HG03439 (cell line): ENCODE measurements around the gene RAD51B.

Experiments
- ATAC-seq: cut with Tn5 transposase; IDR thresholded peaks from one replicate; pipeline ENCODE4 v1.9.1; 2021; ENCODE audit warnings: mild to moderate bottlenecking, moderate library complexity; ENCODE audit not compliant: unreplicated experiment

The RAD51B gene

DNA sequence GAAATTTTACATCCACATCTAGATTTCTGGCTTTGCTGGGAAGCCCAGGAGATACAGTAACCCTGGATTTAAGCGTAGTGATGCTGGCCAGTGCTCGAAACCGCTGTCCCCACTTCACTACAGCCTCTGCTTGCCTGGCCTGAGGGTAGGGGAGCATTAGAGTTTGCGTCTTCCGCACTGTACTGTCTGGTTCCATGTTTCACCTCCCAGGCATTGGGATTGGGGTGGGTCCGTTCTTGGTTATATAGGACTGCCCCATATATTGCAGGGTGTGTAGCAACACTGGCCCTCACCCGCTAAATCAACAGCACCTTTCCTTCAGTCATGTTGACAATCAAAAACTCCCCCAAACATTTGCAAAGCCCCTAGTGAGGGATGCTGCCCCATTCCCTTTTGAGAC is 732.5 kb downstream of the RAD51B start:
- ATAC-seq, result no peak

DNA sequence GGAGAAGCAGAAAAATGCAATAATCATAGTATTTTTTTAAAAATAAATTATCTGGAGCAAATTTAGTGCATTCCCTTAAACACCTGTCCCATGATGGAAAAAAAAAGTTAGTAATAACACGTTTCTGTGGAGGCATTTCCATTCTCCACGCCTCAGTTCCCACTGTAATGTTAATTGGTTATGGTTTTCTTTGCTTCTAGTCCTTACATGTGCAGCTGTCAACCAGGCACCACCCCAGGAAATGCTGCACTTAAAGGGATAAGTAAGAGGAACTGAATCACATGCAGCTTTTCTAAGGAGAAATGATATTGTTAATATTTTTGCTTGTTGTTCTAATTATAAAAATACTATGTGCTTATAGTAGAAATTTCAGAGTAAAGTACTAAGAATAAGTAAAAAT is 733.0 kb downstream of the RAD51B start:
- no peak for ATAC-seq

DNA sequence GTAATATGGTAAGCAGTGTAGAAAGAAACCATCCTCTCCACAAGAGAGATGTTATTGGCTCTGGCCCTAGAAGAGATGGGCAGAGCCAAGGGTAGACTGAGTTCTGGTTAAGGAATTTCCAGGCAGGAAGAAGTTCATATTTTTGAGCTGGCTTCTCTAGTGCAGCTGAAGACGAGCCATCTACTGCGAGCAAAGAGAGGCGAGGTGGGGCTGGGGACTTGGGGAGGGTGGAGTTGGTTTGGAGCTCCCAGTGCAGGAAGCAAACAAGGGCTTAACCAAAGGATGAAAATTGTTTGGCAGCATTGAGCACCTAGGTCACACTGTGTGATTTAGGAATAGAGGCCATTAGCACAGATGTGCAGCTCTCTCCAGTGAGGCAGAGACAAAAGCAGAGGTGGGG is 733.7 kb downstream of the RAD51B start:
- no peak for ATAC-seq

DNA sequence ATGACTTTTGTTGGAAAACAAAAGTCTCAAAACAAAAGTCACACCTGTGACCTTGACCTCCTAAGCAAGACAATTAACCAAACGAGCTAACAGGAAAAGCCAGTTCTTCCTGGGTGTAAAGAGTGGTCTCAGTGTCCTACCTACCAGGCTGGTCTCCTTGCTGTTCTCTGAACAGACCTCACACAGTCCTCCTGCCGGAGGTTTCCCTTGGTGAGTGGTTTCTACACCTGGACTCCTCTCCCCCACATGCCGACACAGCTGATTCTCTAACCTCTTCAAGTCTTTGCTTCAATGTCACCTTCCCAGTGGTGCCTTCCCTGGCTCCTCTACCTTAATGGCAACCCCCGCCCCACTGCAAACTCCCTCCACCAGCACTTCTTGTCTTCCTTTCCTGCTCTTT is 734.7 kb downstream of the RAD51B start:
- no peak for ATAC-seq

DNA sequence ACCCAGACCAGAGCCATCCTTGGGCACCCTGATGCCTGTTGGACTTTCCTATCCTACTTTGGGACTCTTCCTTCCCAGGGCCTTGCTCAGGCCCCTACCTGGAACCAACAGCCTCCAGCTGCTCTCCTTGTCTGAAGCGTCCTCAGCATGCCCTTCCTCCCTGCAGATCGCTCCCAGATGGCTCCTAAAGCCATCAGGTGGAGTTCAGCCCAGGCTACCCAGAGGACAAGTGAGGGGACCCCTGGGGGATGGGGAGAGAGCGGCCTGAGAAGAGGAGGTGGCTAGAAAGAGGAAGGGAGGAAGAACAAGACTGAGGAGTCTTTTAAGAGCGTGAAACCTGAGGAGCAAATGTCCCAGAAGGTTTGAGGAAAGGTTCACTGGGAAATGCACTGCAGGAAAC is 736.7 kb downstream of the RAD51B start:
- no peak for ATAC-seq

DNA sequence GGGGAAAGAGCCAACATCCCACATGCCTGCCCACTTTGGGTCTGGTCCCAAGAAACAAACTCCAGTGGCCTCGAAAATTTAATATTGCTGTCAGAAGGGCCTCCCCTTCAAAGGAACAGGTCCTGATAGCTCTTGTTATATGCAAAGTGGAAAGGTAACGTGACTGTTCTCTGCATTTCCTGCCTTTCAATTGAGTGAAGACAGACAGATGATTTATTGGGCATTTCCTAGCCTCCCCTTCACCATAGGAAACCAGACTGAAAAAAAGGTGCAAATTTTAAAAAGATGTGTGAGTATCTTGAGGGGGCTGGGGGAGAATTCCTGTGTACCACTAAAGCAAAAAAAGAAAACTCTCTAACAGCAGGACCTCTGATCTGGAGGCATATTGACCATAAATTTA is 738.1 kb downstream of the RAD51B start:
- ATAC-seq, result no peak

DNA sequence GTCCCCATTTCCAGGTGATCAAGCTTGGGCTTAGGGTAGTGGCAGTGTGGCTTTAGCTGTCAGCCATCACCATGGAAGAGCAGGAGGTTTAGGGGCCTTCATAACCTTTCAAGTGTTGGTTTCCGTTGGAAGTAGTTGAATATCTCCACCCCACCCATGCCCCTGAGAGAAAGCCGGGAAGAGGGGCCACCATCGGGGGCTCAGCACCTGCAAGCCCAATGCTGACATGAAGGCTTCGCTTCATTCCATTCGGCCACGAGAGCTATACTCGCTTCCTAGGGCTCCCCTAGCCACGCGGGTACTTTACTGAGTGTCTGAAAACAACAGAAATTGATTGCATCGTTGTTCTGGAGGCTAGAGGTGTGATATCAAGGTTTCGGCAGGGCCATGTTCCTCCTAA is 738.5 kb downstream of the RAD51B start:
- no peak for ATAC-seq

DNA sequence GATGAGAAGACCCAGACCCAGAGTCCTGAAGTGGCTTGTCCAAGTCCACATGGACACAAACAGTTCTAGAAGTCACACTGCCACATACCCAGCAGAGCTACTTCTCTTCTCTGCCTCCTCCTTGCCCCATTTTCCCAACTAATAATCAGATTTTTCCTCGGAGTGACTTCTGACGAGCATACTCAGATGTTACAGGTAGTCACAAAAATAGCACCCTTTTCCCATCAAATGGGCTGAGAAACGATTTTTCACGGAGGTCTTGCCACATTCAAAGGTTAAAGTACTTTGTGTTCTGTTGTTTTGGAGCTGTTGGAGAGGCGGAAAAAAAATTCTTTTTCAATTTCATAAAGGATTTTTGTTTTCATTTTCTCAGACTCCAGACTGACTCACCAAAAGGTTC is 740.4 kb downstream of the RAD51B start:
- ATAC-seq, result no peak

DNA sequence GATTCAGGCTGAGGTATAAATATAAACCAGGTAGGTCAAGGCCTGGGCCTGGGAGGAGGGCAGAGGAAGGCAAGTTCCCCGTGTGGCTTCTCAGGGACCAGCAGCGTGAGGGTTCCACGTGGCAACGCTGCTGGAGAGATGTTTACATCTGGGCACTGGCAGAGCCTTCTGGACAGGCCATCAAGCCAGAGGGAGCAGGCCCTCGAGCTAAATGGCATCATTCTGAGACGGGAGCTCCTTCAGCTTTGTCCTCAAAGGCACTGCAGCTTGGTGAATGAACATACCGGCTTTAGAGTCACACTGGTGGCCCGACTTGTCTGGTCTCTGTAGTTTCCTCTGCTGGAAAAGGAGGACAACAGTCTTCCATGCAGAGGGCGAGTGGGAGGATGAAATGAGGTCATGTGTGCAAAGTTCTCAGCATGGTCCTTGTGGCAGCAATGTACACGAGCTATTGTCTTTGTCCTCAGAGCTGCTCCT is 742.0 kb downstream of the RAD51B start:
- ATAC-seq, result no peak

DNA sequence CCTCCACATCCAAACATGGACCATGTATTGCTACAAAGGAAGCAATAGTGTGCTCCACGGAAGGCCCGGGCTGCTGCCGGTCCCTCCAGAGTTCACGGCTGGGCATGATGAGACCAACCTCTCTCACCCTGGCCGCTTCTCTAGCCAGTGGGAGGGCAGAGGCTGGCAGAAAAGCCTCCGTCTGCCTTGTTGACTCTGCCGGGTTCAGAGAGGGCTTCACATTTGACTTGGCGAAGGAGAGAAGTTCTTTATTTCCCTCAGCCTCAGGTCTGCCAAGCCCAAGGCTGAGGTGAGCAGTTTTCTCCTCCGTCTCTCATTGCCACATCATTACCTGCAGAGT is 743.3 kb downstream of the RAD51B start:
- no peak for ATAC-seq

DNA sequence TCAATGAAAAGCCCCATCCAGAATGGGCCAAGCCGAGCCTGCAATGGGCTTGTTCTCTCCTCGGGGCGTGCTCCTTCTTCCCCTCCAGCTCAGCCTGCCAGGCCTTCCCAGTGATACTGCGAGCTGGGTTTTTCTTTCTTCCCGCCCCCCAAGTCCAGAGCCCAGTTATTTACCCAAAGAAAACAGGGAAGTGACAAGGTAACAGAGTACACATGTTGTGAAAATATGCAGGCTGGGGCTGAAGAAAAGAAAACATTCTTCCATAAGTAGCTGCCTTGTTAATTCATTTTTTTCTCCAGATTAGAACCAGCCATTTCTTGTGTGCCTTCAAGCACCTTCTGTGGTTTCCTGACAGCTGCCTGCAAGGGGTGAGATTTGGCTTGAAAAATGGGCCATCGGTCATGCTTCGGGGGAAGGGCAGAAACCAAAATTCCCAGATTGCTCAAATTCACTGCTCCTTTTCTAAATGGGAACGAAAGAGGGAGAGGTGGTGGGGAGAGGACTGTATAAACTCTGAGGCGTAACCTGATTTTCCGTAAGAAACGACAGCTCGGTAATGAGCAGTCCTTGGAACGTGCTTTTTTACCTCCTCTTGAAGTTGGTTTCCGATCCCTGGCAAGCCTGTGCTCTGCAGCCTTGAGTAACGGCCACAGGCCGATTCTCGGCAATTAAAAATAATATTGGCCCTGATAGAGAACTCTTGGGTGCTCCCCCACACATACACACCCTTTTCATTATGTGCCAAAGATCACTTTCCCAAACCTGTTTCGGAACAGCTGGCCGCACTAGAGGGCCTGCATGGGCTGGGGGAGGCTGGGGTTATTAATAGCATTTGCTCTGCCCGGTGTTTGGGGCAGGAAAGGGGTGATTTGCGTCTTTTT is 743.9 kb downstream of the RAD51B start:
- no peak for ATAC-seq

DNA sequence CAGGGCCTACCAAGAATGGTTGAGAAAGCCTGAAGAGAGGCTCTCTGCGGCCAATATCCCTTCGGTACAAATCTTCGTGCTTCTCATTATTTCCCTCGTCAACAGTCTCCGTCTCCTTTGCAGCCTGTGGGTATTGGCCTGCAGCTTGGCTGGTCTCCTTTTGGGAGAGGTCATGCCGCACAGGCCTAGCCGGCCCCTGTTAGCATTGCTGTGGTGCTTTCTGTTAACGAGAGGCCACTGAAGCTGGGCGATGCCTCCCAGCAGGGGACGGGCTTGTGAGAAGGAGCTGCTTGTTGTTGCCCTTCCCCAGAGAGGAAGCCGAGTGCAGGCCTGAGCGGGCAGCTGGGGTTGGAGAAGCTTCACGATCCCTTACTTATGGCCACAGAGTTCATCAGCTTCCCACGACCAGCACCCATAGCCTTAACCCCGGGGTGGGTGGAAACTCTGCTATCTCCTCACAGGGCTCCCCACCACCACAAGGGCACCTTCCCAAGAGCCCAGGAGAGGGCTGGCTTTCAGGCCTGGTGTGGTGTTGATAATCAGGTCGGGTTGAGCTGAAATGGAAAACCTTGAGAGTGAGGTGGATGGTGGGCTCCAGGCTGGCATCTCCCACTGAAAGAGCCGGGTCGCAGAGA is 744.7 kb downstream of the RAD51B start:
- no peak for ATAC-seq

DNA sequence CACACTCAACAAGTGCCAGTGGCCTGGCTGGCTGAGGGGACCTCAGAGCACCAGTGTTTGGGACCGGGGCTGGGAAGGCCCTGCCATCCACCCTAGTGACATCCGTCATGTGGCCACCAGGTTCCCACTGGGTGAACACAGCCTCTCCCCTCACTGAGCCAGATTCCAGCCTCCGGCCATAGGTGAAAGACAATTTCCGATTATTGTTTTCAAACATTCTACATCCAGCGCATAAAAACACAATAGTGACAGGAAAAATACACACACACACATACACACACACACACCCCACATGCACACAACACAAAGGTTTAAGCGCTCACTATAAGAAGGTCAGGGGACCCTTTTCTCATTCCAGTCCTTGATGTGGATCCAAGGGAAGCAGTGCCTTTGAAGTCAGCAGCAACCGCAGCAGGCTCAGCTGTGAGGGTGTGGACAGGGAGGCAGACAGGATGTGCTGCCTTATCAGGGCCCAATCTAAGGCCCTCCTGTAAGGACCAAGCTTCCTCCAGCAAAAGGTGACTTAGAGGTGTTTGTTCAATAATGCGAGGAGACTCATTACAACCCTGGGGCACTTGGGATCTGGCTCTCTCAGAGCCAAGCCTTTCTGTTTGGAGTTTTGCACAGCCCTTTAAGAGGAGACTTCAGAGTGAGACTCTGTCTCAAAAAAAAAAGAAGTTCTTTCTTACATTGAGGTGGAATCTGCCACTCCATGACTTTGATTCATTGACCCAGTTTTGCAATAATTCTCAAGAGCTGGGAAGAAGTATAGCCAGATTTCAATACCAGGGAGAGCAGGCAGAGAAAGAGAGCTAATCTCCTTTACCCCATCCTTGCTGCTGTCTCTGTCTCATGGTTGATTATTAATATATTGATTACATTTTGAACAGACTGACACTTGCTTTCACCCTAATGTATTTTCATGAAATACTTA is 745.5 kb downstream of the RAD51B start:
- ATAC-seq, result no peak

DNA sequence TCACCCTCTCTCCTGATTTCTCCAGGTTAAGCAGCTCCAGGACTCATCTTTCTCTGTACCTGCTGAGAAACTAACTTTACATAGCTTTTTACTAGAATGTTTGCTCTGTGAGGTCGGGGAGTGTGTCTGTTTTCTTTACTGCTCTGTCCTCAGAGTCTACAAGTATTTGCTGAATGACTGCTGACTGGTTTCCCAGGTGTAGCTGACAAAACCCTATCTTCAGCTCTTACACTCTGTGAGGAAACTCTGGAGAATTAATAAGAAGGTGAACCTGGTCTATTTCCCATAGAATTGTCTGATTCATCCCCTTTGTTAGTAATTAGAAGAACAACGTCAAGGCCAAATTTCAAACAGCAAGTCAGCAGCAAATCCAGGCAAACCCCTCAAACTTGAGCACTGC is 746.5 kb downstream of the RAD51B start:
- ATAC-seq, result no peak

DNA sequence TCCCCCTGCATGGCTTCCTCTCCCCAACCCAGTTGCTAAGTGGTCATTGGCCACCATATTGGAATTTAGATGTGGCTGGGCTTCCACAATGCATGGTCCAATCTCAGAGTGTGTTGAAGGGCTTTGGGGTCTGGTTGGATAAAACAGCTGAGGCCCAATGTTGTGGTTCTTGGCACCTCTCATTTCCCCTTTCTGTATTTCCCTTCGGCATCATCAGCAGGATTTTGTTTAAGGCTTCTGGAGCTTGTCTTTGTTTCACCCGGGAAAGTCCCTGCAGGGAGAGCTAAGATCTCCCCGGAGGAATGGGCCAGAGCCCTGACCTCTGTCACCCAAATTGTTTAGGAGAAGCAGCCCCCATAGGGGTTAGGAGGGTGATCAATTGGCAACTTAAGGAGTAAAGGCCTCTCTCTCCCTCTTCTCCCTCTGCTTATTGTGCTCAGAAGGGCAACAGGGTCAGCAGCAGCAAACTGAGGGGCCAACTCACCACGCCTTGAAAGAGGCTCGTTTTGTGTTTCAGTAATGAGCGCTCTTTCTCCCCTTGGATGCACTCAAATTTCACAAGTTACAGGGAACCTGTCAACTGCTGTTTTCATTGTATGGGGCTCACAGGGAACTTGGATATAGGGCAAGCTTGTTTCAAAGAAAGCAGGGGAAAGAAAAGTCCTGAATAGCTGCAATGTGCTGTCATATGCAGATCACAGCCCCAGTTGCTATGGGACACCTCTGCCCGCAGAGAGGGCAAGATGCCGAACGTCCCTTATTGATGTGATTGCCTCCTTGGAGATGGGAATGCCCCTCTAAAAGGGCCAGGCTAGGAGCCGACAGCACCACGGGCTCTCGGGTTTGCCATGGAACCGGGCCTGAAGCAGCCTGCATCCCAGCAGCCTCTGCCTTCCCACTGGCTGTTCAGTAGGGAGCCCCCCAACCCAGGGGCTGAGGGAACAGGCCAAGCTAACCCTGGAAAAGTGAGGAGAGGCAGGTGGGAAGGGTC is 749.6 kb downstream of the RAD51B start:
- no peak for ATAC-seq

DNA sequence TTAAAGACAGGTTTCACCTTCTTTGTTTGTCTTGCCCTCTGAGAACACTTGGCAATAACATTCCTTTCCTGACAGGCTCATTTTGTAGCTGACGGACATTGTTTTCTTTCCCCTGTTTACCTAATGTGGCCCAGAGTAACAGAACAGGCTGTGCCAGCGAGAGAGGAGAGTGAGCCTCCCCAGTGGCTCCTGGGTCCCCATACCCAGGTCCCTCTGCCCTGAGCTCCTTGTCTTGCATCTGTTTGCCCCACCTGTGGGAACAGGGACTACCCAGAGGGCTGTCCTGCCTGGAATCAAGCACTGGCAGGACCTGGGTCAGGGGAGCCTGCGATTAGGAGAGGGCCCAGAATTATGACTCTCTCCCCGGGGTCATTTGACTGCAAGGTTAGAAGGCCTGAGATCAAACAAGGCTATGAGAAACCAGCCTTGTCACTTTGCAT is 750.4 kb downstream of the RAD51B start:
- no peak for ATAC-seq

DNA sequence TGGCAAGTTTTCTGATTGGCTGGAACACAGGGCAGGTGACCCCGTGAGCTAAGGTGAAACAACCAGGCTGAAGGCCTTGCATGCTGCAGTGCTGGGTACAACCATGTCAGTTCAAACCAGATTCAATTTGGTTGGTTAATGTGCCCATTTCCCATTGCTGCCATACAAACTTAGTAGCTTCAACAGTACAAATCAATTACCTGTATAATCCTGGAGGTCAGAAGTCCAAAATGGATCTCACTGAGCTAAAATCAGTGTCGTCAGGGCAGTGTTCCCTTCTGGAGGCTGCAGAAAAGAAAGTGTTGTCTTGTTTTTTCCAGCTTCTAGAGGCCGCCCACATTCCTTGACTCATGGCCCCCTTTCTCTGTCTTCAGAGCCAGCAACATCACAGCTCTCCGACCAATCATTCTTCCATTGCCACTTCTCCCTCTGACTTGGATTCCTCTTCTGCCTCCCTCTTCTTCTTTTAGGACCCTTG is 751.6 kb downstream of the RAD51B start:
- no peak for ATAC-seq

DNA sequence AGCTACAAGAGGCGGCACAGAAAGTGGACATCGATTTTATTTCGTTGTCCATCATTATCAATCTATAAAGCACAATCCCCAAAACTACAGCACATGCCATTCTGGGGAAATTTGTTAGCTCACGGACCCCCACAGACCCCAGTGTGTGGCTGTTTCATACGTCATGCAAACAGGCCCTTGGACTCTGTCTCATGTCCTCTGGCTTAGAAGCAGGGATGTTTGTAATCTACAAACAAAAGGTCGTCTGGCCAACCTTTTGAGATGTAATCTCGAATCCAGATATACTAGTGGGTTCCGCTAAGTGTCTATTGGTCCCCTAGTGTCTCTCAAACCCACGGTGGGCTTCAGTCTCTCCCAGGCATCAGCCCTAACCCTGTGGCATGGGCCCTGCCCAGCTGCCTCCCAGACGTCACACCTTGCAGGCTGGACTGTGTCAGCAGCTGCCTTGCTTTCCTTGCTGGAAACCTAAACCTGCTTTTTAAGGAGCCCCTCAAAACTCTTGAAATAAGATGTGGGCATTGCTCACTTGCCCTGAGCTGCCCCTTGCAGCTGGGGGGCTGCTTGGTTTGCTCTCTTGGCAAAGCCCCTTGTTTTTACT is 752.4 kb downstream of the RAD51B start:
- no peak for ATAC-seq

DNA sequence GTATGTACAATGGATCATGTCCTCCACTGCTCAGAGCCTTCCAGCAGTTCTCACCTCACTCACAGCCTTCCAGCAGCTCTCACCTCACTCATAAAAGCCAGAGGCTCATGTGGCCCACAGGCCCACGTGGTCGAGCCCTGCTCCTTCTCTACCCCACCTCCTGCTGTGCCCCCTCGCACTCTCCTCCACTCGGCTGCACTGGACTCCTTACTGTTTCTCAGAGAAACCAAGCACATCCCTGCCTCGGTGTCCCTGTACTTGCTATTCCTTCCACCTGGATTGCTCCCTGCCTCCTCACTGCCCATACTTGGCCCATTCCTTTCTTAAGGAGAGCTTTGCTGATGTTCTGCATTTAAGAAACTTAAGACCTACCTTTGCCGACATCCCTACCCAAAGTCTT is 753.5 kb downstream of the RAD51B start:
- ATAC-seq, result no peak

DNA sequence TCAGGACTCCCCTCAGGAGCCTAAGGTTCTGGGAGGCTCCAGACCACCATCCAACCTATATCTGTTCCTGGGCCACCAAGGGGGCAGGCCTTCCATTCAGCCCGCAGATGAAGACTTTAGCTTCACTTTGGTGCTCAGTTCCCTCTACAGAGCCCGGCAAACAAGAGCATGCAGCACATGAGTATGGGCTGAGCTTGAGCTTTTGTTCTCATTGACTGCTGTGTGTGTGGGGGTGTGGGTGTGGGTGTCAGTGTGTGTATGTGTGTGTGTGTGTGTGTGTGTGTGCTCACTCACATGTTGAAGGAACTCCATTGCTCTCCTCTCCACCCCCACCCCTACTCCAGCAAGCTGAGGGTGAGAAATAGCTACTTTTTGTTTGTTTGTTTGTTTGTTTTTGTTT is 754.1 kb downstream of the RAD51B start:
- no peak for ATAC-seq
